NCI-H2196 treated with DMSO at 0.1 percent for 48 hours (cell line): Measurements from ENCODE around the gene DNASE1L3.

Experiments
- DNase-seq: peaks from one replicate; lab custom pipeline; 2025; ENCODE audit not compliant: unreplicated experiment; lab: John Stamatoyannopoulos, UW

The DNASE1L3 gene

DNA sequence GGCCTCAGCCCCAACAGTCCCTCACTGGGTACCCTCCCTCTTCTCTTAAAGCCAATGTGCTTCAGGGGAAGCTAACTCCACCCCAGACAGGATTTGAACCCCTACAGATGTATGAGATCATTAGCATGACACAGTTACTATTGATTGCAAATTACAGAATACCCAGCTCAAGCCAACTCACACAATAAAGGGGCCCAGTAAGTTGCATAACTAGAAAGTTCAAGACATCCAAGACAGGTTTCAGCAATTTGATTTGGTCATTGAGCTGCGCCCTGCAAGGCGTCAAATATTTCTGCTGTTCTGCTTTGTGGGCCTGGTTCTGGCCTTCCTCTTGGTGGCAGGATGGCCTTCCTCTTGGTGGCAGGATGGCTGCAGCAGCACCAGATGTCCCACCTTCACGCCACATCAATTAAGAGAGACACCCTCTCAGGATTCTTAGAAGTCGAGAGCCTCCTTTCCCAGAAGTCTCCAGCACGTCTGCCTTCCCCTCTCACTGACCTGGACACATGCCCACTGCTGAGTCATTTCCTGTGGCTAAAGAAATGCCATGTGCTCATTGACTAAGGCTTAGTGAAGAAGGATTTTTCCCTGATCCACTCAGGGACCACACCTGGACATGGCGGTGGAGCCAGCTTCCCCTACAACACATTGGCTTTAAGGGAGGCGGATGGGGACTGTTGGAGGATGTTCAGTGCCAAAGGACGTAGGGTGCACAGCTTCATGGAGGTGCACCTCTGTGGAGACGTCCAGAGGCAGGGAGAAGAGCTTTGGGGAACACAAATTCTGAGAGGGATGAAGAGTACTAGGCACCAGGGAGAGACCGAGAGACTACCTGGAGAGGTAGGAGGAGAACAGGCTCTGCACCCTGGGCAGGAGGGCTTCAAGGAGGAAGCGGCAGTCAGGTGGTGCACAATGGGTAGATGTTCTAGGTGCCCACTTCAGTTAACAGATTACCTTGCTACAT, 49.1 kb downstream of the DNASE1L3 start:
- peak; percentile 21 for DNase-seq

DNA sequence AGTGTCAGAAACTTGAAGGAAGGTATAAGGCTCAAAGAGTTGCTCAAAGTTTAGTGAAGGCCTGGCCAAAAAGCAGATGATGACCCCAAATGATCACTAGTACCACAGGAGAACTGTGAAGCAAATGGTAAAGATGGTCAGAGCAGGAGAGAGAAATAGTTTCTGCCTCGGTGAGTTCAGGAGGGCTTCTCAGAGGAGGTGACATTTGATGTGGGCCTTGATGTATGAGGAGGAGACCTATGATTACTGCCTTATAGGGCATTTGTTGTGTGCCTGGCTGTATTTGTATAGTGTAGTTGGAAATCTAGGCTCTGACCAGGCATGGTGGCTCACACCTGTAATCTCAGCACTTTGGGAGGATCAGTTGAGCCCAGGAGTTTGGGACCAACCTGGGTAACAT, 50.4 kb downstream of the DNASE1L3 start:
- DNase-seq: no peak

DNA sequence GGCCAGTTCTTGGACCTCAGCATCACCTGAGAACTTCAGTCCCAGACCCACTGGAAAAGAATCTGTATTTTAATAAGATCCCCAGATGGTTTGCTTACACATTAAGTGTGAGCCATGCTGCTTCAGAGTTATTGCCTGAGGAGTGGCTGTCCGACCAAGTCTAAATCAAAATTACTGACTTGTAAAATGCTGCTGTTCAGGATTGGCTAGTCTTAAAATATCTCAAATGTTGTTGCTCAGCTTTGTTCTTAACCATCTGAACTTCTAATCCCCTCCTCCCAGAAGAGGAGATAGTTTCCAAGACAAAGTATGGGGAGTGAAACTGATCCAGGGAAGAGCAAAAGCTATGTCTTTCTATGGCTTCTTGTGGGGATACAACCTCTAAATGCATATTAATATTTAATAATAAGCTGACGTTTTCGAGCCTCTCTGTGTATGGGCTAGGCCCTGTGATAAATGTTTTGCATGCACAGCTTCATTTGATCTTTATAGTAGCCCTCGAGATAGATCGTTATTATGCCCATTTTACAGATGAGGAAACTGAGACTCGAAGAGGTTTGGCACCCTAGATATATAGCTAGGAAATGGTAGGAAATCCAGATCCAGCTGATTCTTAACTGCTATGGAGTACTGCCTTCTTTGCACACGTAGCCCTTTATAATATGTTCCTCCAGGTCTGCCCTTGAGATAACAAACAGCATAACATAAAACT, 52.2 kb downstream of the DNASE1L3 start:
- DNase-seq: no peak

DNA sequence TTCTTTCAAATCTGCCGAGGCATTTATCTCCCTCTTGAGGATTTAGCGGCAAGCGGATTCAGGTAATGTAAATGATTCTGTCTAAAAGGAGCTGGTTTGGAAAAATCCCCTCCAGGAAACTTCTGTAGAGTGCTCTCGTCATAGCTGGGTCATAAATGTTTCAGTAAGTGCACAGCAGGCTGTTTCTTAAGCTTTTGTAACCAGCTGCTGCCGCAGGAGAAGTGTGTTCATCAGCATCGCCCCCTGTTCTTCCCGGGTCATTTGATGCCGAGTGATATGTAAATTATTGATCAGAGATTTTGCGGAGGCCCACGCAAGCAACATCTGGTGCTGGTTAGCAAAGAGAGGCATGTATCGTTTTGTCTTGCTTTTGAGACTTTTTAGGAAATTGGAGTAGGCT, 53.1 kb downstream of the DNASE1L3 start:
- DNase-seq: no peak

DNA sequence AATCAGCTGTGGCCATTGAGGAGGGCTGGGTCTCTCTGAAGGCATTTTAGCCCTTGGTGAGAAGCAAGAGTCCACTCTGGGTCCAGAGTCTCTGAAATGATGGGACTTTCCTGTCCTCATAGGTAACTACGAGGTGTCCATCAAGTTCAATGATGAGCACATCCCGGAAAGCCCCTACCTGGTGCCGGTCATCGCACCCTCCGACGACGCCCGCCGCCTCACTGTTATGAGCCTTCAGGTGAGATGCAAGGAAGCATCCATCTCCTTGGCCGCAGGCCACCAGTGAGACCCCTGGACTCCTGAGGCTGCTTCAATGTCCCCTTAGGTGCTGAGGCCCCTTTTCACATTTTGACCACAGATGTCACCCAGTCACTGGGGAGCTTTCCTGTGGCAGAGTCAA, 54.9 kb downstream of the DNASE1L3 start:
- no peak for DNase-seq

DNA sequence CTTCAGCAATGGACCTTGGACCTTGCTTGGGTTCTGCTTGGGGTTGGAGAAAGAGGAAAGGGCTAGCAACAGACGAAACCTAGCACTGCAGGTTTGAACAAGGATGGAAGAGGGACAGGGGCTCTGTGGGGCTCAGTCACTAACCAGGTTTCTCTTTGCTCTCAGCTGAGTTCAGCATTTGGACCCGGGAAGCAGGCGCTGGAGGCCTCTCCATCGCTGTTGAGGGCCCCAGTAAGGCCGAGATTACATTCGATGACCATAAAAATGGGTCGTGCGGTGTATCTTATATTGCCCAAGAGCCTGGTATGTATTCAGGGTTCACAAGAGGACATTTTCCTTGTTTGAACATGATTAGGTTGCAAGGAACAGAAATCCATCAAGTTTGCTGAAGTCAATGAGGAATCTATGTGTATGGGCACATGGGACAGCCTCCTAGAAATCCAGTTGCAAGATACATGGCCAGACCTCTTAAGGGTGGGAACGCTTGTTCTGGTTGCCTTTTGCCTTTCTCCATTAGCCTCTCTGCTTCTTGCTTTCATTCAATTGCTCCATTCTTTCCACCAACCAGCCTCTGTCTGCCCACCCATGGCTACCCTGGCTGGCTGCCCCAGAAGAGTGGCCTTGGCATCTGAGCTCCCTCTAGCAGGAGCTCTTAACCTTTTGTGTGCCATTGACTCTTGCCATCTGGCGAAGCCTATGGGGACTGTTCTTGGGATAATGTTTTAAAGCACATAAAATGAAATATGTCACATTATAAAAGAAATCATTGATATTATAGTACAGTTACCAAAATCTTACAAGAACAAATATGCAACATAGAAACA, 55.9 kb downstream of the DNASE1L3 start:
- no peak for DNase-seq

DNA sequence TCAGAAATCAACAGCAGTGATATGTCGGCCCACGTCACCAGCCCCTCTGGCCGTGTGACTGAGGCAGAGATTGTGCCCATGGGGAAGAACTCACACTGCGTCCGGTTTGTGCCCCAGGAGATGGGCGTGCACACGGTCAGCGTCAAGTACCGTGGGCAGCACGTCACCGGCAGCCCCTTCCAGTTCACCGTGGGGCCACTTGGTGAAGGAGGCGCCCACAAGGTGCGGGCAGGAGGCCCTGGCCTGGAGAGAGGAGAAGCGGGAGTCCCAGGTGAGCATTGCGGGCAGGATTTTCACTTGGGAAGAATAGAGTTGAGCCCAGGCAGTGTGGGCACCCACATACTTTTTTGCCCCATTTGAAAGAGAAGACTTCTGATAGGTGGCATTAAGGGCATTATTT, 57.4 kb downstream of the DNASE1L3 start:
- DNase-seq: no peak

DNA sequence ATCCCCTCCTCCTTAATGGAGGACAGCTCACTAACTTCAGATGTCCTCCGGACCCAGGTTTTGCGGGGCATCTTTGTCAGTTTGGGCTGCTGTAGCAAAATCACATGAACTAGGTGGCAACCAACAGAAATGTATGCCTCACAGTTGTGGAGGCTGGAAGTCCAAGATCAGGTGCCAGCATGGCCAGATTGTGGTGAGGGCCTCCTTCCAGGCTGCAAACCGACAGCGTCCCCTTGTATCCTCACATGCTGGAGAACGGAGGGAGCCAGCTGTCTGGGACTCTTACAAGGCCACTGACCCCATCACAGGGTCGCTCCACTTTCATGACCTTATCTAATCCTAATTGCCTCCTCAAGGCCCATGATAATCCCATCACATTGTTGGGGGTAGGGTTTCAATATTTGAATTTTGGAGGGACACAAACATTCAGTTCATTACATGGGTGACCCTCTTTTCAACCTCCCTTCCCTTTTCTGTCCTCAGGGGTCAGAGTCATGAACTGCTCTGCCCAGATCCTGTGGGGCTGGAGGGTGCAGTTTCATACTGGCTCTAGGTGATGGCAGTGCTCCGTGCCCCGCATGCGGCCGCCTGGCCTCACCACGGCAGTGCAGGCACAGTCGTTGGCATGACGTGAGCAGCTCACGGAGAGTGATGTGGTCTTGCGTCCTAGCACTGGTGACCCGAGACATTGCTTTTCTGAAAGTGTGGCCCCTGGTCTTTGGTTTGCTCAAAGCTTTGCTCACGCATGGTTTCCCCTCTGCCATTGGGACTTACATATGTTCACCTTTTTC, 58.4 kb downstream of the DNASE1L3 start:
- no peak for DNase-seq

DNA sequence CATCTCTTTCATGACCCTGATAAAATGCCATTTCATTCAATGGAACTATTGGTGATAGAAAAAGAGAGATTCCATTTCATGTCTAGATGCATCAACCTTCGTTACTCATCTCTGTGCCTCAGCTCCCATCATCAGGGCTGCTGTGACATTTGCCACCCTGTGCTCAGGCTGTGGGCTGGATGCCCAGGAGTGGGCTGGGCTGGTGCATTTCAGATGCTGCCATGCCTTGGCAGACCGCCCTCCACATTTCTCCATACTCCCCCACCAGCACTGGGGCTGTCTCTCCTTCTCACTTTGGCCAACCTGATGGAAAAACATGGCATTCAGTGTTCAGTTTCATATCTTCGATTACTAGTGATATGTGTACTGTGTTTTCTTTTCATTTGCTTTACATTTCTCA, 59.1 kb downstream of the DNASE1L3 start:
- DNase-seq: no peak

DNA sequence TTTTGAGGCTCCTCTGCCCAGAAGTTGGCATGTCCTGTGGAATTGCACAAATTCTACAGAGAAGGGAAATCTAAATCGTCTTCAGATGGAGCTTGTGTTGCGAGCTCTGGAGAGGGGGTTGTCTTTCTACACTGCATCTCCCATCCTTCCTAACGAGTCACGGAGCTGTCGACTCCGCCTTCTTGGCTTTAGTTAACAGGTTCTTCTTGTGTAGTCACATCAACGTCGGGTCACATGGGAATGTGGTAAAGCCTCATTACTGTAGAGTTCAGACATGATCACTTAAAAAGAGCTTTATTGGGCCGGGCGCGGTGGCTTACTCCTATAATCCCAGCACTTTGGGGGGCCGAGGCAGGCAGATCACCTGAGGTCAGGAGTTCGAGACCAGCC, 60.0 kb downstream of the DNASE1L3 start:
- DNase-seq: no peak

DNA sequence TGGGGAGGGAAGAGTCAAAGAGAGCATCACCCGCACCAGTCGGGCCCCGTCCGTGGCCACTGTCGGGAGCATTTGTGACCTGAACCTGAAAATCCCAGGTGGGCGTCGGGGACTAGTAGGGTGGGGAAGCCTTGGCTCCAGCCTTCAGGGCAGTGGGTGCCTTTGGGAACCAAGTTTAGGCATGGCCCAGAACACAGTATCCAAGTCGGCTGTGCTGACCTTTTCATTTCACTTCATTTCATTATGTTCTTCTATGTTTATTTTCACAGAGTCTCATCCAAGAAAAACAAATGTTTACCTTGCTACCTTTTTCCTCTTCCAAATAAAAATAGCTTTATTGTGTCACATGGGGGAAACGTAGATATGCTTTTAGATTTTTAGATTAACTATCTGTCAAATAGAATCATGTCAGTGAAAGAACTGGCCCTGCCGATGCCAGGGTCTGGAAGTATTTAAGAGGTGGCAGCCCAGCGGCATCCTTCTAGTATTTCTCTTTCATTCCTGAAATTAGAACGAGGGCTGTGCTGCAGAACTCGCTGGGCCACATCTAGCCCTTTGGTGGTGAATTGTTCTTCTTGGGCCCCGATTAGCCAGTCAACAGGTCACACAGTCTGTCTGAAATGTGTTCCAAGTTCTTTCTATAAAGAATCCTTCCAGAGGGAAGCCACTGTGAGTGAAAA, 60.5 kb downstream of the DNASE1L3 start:
- no peak for DNase-seq

DNA sequence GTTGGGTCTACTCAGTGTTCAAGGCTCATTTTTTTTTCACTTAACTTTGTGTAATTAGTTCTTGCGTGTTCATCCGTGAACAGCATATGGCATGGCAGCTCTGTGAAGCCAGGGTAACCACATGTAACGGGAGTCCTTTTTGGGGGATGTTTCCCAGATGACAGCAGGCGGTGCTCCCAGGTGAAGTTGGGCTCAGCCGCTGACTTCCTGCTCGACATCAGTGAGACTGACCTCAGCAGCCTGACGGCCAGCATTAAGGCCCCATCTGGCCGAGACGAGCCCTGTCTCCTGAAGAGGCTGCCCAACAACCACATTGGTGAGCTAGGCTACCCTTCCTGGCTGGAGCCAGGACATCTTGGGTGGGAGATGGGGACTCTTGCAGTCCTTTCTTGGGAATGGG, 62.7 kb downstream of the DNASE1L3 start:
- DNase-seq: no peak

DNA sequence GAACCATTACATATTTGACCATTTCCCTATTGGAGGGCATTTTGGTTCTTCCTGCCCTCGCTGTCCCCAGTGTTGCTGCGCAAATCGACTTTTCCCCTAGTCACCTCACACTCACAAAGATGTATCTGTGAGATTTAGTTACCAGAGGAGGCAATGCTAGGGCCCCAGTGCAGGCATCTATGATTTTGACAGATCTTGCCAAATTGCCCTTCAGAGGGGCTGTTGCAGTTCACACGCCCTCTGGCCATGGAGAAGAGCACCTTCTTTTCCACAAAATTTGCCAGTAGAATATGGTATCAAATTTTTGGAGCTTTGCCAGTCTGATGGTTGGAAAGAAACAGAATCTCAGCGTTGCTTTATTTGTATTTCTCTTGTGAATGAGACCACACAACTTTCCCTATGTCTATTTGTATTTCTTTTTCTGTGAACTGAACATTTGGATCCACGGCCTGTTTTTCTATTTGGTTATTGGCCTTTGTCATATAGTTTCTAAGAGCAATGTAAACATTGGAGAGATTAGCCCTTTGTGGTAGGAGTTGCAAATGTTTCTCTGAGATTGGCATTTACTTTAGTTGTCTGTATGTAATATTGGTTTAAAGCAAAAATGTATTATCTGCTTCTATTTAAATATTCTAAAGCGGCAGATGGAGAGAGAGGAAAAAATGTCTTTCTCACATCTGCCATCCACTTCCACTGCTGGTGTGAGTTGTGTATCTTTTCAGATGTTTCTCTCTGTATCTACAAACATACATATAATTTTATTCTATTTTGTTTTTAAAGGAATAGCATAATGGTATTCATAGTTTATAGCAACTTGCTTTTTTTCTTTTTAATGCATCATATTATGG, 66.1 kb downstream of the DNASE1L3 start:
- no peak for DNase-seq

DNA sequence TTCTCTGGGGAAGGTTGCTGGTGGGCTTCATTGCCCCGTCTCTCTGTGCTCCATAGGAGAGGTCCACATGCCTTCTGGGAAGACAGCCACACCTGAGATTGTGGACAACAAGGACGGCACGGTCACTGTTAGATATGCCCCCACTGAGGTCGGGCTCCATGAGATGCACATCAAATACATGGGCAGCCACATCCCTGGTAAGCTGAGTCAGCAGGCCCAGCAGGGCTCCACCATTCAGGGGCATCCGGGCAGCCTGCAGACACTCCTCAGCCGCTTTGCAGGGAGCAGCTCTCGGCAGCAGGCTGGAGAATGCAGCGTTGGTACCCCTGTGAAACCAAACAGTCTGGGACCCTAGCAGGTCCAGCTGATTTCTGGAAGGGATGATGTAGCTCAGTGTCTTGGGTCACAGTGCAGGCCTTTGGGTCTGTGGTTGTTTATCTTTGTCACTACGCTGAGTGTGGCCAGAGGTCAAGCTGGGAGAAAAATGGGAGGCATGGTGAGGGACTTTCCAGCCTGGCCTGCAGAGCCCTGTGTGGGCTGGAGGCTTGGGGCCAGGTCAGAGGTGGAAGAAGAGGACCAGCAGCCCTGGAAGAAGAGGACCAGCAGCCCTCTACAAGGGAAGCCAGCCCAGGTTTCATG, 67.2 kb downstream of the DNASE1L3 start:
- DNase-seq: no peak
